Ovary (tissue), 9 donors: ENCODE data around the gene TNFRSF25. TPM values are rescaled to one million over a fixed set of nuclear protein-coding genes. Genes with fewer than 3 reads are reported as not detected.

Source experiments
- DNase-seq, 5 donors: peaks; one replicate each; pipeline ENCODE4 v3.0.0-alpha.2; 2019 to 2020
- H3K27ac ChIP-seq, 2 donors: fragments of 200-600 bp; one replicate each; pipeline versions ENCODE4 v1.5.1 to v1.8.0; 2019 to 2022
- H3K27me3 ChIP-seq: fragments of 200-600 bp; one replicate; pipeline ENCODE4 v1.8.0; 2022
- H3K36me3 ChIP-seq: fragments of 200-600 bp; sonication (generic); one replicate; pipeline ENCODE4 v1.5.1; 2019
- H3K4me1 ChIP-seq: one replicate; pipeline ENCODE4 v1.8.1; 2013; ENCODE audit warnings: mild to moderate bottlenecking, moderate library complexity; ENCODE audit not compliant: insufficient read depth
- H3K4me3 ChIP-seq: fragments of 200-600 bp; sonication (generic); one replicate; pipeline ENCODE4 v1.5.1; 2017
- H3K9me3 ChIP-seq, 2 donors: fragments of 200-600 bp in 1 of 2; sonication (generic) in 1 of 2; one replicate each; pipeline versions ENCODE4 v1.5.1 to v1.8.1; 2013 to 2019; ENCODE audit warnings: mild to moderate bottlenecking in 1 of 2, moderate library complexity in 1 of 2
- EP300 ChIP-seq: sonication (generic); formaldehyde crosslinking; IDR thresholded peaks from one replicate; pipeline ENCODE4 v1.6.1; 2017; ENCODE audit warnings: antibody characterized with exemption
- POLR2A ChIP-seq: fragments of 450-650 bp; IDR thresholded peaks from one replicate; pipeline ENCODE4 v1.6.1; 2017; ENCODE audit warnings: antibody characterized with exemption, mild to moderate bottlenecking, moderate library complexity
- WGBS, 3 donors: extraction: QIAGEN DNeasy Blood & Tissue Kit in 1 of 3; methylation state at CpG; one replicate each; pipeline versions ENCODE4 v1.1.5 to v1.1.7; 2013 to 2017; 5-methylcytosine and 5-hydroxymethylcytosine counted together
- intact Hi-C, 4 donors: fragments of 100-400 bp; cut with DNase I; formaldehyde crosslinking; loops; one replicate each; pipeline versions ENCODE4 v1.11.0 to v1.15.1; 2022 to 2023
- polyA plus RNA-seq, 2 donors: library from polyadenylated mRNA; stranded (reverse); fragments of 200-250 nt in 1 of 2; fragments of 350-450 nt in 1 of 2; fragmentation: Illumina TruSeq in 1 of 2; extraction: RNeasy Lipid Tissue Mini Kit (QIAGEN cat#74804) in 1 of 2; gene quantifications; one replicate each; pipeline ENCODE4 v1.2.3, GENCODE V29; 2013 to 2014
- total RNA-seq, 7 donors: library from RNA; depleted of rRNA in 2 of 7; stranded (reverse); fragments of >200 nt in 2 of 7; fragmentation: NEBNext Ultra II Directional in 3 of 7; extraction: Animal tissue kit (Norgen Biotek cat#: 25700) in 3 of 7; gene quantifications; one replicate each; pipeline versions ENCODE4 v1.1.0 to v1.2.4, GENCODE V29; 2016 to 2023
- TF ChIP-seq, protein P1 (sequence below), 3 donors: fragments of 450-650 bp in 2 of 3; fragments of 200-600 bp in 1 of 3; IDR thresholded peaks; one replicate each; pipeline versions ENCODE4 v1.5.1 to v1.8.0; 2016 to 2022; ENCODE audit warnings: antibody characterized with exemption in 3 of 3, mild to moderate bottlenecking in 1 of 3
- donor health status: DM: no; HTN: no; CAD: no; lungs with moderate emphysema.
- donor health status: DM: no; HTN: no; CAD: no.
- donor health status: Bipolar disorder and iron deficiency.
- donor health status: DM: yes; HTN: yes; CAD: no.
- donor health status: DM: no; HTN: no; CAD: no.
- donor health status: DM: yes; HTN: yes; CAD: no.

TNFRSF25 gene
- total and polyA plus RNA-seq, 9 donors: 1.7 to 13.1 (median 7.7) TPM

DNA sequence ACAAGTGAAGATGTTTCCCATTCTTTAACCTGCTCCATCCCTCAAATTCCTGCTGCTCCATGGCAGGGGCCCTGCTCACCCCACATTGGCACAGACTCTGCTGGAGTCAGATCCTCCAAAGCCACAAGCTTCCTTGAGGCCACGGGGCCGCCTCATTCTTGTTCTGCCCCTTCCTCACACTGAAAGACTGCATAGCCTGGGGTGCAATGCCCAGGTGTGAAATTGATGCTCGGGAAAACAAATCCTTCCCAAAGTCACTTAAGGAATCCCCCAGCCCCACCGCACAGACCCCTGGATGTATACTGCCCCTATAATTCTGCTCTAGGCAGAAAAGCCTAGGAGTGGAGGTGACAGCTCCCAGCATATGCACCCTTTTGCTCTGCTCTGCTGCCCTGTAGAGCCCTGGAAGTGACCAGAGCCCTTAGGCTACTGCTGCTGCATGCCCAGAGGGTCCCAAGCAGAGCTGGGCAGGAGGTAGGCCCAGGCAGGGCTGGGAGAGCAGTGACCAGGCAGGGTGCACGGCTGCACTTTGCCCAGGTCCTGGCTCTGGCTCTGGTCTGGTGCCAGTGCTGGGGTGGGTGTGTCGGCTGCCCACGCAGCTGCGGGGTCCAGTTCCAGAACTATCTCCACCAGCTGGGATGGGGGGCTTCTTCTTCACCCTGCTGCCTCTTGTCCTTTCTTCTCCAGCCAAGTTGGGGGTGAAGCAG, 47.9 kb downstream of the TNFRSF25 start:
- 46 to 59% (median 55%) methylated on average over 8 of the region's 8 CpGs for WGBS, 3 donors
- intact Hi-C loops: loop anchor here in 1 of 4 donors (10.0 kb wide), 1 partner anchor 53 kb away; no protein-coding TSS in a partner anchor
- no peaks in the 10 kb centered on the region for H3K9me3 ChIP-seq
- H3K27ac ChIP-seq: no peak overlapping the region
- H3K4me1 ChIP-seq: no peaks in the 10 kb centered on the region
- no peak for DNase-seq
- H3K4me3 ChIP-seq: no peak overlapping the region
- no peaks in the 10 kb centered on the region for H3K36me3 ChIP-seq
- peaks cover 3% of the 10 kb centered on the region for H3K27me3 ChIP-seq
- TF ChIP-seq EP300 (no peak), POLR2A (no peak)
- TF ChIP-seq, protein P1, sequence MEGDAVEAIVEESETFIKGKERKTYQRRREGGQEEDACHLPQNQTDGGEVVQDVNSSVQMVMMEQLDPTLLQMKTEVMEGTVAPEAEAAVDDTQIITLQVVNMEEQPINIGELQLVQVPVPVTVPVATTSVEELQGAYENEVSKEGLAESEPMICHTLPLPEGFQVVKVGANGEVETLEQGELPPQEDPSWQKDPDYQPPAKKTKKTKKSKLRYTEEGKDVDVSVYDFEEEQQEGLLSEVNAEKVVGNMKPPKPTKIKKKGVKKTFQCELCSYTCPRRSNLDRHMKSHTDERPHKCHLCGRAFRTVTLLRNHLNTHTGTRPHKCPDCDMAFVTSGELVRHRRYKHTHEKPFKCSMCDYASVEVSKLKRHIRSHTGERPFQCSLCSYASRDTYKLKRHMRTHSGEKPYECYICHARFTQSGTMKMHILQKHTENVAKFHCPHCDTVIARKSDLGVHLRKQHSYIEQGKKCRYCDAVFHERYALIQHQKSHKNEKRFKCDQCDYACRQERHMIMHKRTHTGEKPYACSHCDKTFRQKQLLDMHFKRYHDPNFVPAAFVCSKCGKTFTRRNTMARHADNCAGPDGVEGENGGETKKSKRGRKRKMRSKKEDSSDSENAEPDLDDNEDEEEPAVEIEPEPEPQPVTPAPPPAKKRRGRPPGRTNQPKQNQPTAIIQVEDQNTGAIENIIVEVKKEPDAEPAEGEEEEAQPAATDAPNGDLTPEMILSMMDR (IDR thresholded peaks at IDR 0.05): no peak

DNA sequence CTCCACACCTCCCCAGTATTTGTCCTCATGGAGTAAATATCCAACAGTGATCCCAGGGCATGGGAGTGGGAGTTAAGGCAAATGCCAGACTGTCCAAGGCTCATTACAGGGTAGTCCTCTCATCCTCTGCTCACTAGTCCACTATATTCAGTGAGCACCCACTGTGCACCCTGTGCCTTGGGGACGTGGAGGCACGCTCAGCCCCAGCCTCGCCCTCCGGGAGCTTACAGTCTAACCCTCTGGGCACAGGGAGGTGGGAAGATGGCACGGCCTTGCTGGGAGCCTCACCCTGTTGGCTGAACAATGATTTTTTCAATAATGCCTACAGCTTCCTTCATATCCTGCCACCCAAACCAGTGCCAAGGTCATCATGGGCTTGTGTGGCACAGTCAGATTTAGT, 49.1 kb downstream of the TNFRSF25 start:
- Histone ChIP-seq H3K27me3 (peaks cover 3% of the 10 kb centered on the region), H3K9me3 (no peaks in the 10 kb centered on the region), H3K27ac (no peak overlapping the region), H3K4me3 (no peak overlapping the region), H3K4me1 (no peaks in the 10 kb centered on the region), H3K36me3 (no peaks in the 10 kb centered on the region)
- DNase-seq: no peak
- WGBS, 3 donors: 79 to 86% (median 82%) methylated on average over 5 of the region's 5 CpGs
- intact Hi-C loops: loop anchor here in 1 of 4 donors (10.0 kb wide), 1 partner anchor 52 kb away; no protein-coding TSS in a partner anchor
- TF ChIP-seq EP300: no peak
- TF ChIP-seq, protein P1 (IDR thresholded peaks at IDR 0.05): no peak
- TF ChIP-seq POLR2A: no peak

DNA sequence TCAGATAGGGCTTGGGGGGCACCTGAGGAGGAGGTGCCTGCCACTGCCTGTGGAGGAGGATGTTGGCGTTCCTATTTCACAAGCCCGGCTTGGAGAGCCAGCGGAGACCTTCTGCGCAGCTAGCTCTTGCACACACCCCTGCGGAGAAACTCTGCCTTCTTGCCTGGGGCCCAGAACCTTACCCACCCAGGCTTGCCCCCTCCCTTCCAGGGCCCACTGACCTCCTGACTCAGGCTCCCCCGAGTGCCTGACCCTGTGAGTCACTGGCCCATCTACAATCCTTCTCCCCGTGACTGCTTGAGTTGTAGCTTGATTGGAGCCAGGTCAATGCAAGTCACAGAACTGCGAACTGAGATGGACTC, 49.7 kb downstream of the TNFRSF25 start:
- H3K27ac ChIP-seq: no peak overlapping the region
- DNase-seq: no peak
- H3K36me3 ChIP-seq: no peaks in the 10 kb centered on the region
- no peaks in the 10 kb centered on the region for H3K9me3 ChIP-seq
- TF ChIP-seq EP300: no peak
- TF ChIP-seq, protein P1 (IDR thresholded peaks at IDR 0.05): no peak
- no peak for TF ChIP-seq POLR2A
- WGBS, 3 donors: 61 to 68% (median 68%) methylated on average over 8 of the region's 8 CpGs
- H3K27me3 ChIP-seq: peaks cover 3% of the 10 kb centered on the region
- H3K4me3 ChIP-seq: no peak overlapping the region
- intact Hi-C loops: loop anchor here in 1 of 4 donors (10.0 kb wide), 1 partner anchor 51 kb away; no protein-coding TSS in a partner anchor
- H3K4me1 ChIP-seq: no peaks in the 10 kb centered on the region

DNA sequence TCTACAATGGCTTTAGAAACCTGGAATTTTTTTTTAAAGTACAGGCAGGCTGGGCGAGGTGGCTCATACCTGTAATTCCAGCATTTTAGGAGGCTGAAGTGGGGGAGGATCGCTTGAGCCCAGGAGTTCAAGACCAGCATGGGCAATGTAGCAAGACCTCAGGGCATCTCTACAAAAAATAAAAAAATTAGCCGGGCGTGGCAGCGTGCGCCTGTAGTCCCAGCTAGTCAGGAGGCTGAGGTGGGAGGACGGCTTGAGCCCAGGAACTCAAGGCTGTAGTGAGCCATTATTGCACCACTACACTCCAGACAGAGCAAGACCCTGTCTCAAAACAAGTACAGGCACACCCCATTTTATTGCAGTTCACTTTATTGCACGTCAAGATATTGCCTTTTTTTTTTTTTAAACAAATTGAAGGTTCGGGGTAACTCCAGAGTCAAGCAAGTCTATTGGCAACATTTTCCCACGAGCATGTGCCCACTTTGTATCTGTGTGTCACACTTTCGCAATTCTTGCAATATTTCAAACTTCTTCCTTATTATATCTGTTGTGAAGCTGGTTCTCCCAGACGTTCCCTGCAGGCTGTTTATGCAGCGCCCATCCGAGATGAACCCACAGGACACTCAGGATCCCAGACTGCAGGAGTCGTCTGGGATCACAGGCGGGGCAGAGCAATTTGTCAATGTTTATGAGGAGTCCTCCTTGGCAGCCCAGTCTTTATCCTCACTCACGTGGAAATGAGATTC, 50.9 kb downstream of the TNFRSF25 start:
- TF ChIP-seq EP300: no peak
- no peak for TF ChIP-seq POLR2A
- TF ChIP-seq, protein P1 (IDR thresholded peaks at IDR 0.05): no peak
- no peak overlapping the region for H3K27ac ChIP-seq
- no peaks in the 10 kb centered on the region for H3K36me3 ChIP-seq
- 47 to 52% (median 50%) methylated on average over 17 of the region's 17 CpGs for WGBS, 3 donors
- no peaks in the 10 kb centered on the region for H3K9me3 ChIP-seq
- H3K4me1 ChIP-seq: no peaks in the 10 kb centered on the region
- no peak overlapping the region for H3K4me3 ChIP-seq
- intact Hi-C loops: loop anchor here in 1 of 4 donors (10.0 kb wide), 1 partner anchor 50 kb away; no protein-coding TSS in a partner anchor
- no peak for DNase-seq
- no peaks in the 10 kb centered on the region for H3K27me3 ChIP-seq
